Inflammatory macrophage treated with lipopolysaccharide for 4 hours (primary cell): ENCODE measurements around the gene OMA1.
A peak's percentile ranks its signal among the peaks of the same experiment; 100 is the strongest.
"Not testable (repeated sequence)": the region's sequence is repeated elsewhere in the genome, so short reads cannot be mapped to it uniquely, and the experiment has no call there.

Source experiments
- DNase-seq: peaks from one replicate; pipeline ENCODE4 v3.0.0-alpha.2; 2020

OMA1 gene

GRCh38 chr1:58524353-58524945 is 22.1 kb downstream of the OMA1 start:
- peak; percentile 25 for DNase-seq

DNA sequence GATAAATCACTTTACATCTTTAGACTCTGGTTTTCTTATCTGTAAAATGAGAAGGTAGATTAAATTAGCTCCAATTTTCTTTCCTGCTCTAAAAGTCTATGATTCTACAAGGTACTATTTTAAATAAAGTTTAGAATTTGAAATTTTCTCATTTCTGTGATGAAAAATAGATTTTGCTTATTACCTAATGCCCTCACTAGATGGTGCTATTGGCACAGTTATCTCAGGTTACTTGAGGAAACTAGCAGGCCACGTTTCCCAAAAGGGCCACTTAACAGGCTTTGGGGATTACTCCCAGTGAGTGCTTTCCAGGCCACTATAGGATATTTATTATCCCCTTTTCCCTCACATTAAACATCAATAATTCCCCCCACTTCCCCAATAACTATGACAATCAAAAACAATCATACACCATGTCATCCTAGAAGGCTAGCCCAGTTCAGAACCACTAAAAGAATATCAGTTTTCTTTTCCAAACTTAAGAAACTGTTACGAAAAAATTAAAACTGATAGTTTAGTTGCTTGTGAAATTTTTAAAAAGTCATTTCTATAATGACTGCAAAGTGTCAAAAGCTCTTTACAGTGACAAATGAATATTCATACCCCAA is 30.6 kb downstream of the OMA1 start:
- peak; percentile 78 for DNase-seq

DNA sequence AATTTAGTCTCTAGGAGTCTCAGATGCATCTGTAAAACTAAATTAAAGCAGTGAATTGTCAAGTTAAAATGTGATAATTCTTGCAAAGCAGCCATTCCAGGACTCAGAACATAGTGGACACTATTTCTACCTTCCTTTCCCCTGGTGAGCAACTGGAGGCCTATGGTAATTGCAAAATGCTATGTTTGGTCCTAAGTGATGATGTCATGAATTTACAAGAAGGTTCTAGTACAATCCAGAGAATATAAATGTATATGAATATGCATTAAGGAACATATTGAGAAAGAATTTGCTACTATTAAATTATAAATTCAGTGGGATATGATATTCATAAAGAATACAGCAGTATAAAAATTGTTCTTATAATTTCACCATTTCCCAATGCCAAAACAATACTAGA is 32.6 kb downstream of the OMA1 start:
- DNase-seq, result no peak

- DNase-seq, result no peak
These were observed 37.9 kb downstream of the OMA1 start for GRCh38 chr1:58508629-58509028.

GRCh38 chr1:58505286-58505685 is 41.2 kb downstream of the OMA1 start:
- DNase-seq, result no peak

- DNase-seq, result peak; percentile 40
These were observed 44.0 kb downstream of the OMA1 start for GRCh38 chr1:58502519-58502918.

GRCh38 chr1:58500043-58500442 is 46.5 kb downstream of the OMA1 start:
- DNase-seq, result no peak

- DNase-seq, result peak; percentile 25
These were observed 49.0 kb downstream of the OMA1 start for GRCh38 chr1:58497499-58497898.

DNA sequence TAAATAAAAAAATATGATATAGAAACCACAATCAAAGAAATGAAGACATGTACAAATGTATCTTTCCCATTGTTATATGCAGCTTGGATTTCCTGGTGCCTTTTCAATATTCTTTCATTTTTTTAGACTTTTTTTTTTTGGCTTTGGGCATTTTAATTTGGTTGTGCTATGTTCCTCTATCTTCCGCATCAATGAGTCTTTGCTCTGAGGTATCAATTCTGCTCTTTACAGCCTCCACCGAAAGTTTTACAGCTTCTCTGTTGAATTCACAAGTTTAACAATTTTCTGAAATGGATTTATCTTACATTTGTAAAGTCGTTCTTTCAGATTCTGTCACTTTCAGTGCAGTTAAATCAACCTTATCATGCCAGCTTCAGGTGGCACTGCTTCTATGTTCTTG is 50.5 kb downstream of the OMA1 start:
- DNase-seq, result no peak

DNA sequence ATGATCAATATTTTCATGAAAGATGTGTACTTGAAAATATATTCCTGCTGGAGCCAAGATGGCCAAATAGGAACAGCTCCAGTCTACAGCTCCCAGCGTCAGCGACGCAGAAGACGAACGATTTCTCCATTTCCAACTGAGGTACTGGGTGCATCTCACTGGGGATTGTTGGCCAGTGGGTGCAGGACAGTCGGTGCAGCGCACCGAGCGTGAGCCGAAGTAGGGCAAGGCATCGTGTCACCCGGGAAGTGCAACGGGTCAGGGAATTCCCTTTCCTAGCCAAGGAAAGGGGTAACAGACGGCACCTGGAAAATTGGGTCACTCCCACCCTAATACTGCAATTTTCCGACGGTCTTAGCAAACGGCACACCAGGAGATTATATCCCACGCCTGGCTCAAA is 57.6 kb downstream of the OMA1 start:
- DNase-seq, result not testable (repeated sequence)

GRCh38 chr1:58487002-58487401 is 59.5 kb downstream of the OMA1 start:
- no peak for DNase-seq

DNA sequence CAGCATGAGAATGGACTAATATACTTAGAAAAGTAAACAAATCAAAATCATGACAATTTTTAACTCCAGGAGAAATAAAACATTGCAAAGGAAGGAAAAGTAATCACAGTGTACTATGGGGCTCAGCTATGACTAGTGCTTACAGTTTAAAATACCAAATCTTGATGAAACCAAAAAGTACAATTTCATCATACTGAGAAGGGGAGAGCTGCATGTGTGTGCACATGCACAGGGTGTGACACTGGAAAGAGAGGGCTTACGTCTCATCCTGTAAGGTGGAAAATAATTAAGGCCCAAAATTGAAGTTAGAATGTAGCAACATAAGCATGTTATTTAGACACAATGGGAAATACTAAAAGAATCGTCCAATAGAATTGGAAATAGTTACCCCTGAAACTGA is 64.6 kb downstream of the OMA1 start:
- DNase-seq, result no peak

DNA sequence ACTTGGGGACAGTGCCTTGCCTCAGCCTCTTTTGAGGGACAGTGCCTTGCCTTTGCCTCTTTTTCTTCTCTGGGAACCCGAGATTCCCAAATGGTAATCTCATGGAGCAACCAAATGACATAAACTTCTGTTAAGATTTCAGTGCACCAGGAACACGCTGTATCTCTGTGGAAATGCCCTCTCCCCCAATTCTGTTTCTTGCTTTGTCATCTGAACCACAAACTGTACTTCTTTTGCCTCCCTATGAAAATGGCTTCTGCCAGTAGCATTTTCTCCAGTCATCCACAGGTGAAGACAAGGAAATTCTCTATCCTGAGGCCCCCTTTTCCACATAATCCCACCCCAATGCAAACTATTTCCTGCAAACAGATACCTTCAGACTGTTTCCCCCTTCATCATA is 66.3 kb downstream of the OMA1 start:
- DNase-seq, result no peak

DNA sequence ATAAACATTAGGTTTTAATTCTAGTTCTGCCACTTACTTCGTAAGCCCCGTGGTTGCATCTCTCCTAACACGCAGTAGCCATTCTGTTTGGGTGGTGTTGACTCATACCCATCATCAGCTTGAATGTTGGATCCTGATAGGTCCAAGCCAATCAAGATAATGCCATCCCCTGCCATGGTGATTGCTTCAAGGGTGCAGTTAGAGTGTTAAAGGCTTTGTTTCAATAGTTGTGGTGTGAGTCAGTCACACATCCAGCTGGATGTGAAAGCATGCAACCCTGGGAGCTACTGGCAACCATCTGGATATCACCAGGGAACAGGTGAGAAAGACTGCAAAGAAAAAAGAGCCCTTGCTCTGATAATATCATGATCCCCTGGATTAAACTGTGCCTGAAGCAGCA is 69.1 kb downstream of the OMA1 start:
- DNase-seq, result no peak

GRCh38 chr1:58476179-58476578 is 70.3 kb downstream of the OMA1 start:
- DNase-seq, result no peak

- no peak for DNase-seq
These were observed 77.0 kb downstream of the OMA1 start for GRCh38 chr1:58469476-58469875.

- DNase-seq, result no peak
These were observed 77.5 kb downstream of the OMA1 start for GRCh38 chr1:58469016-58469415.

- DNase-seq, result no peak
These were observed 77.9 kb downstream of the OMA1 start for GRCh38 chr1:58468612-58469011.

DNA sequence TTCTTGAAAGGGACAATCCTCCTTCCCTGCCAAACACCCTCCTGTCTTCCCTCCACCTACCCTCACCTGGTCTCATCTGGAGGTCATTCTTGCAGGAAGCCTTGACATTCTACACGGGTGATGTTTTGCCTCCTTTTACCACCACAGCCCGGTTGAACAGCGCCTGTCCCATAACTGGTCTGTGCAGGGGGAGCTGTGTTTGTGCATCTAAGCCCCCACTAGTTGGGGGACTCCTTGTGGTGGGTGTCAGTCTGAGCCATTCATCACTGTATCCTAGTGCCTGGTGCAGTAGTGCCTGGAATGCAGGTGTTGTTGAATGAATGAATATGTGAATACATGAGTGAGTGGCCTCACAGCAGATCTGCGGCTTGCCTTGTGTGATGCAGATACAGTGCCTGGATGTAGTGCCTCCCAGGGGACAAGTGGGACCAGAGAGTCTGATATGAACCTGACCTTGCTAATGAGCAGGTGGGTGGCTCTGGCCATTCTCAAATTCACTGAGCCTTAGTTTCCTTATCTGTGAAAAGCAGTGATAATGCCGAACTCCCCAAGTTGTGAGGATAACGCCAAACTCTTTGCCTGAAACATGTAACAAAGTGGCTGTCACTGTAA is 79.8 kb downstream of the OMA1 start:
- DNase-seq, result no peak

DNA sequence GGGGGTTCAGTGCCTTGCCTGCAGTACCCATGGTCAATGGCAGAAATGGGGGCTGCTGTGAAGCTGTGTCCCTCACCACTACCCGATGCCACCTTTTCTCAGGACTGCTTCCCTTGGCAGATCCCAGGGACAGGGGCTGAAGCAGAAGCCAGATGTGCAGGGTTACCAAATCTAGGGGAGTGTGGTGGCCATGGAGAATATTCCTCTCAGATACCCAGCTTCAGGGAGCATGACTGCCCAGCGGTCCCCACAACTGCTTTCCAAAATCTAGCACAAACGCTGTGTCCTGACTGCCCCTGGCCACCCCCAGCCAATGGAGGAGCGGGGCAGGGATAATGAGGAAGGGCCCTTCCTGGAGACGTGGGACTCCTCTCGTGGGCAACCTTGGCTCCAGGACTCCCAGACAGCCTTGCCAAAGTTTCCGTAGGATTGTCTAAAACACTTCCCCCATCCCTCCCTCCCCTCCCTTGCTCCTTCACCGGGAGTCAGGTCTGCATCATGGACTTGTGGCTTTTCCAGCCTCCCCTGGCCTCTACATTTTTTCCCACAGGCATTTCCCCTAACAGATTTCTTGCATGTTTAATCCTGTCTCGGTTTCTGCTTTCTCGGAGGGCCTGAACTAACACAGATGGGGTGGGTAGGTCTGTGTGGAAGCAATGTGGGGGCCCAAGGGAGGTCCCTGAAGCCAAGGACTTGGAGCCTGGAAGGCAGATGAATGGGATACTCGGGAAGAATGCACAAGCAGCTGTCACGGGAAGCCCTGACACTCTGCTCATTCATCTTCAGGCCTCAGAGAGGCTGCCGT is 80.5 kb downstream of the OMA1 start:
- no peak for DNase-seq

DNA sequence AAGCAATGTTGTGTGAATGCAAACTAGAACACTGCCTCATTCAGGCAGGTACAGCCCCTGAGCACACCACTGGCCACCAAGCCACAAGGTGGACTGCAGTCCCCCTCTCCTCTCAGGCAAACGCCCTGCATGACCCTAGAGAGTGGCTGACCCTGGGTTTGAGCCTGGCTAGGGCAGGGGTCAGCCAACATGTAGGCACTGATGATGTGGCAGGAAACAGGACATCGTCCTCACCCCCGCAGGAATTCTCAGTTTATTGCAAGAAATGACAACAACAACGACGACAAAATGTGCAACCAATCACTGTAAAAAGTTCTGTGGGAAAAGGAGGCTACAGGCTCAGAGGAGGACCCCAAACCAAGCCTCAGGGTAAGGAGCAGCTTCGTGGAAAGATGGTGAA is 81.3 kb downstream of the OMA1 start:
- no peak for DNase-seq

GRCh38 chr1:58460469-58460868 is 86.1 kb downstream of the OMA1 start:
- no peak for DNase-seq

DNA sequence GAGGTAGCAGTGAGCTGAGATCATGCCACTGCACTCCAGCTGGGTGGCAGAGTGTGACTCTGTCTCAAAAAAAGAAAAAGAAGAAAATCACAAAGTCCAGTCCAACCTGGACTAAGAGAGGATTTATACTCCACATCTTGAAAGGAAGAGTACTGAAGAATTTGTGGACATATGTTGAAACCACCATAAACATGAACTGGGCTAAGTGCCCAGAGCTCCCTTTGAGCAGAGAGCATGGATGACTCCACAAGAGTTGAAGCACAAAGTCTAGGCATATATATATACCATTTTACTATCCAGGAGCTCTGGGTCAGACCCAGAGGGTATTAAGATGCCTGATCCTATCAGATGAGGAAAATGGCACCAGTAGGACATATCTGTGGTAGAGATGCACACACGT is 86.6 kb downstream of the OMA1 start:
- DNase-seq, result no peak
